Measurements from ENCODE around the gene PRKAA2. TPM values are rescaled to one million over a fixed set of nuclear protein-coding genes. Genes with fewer than 3 reads are reported as not detected.

Gene PRKAA2
- total RNA-seq, 1 donor from 2014 or later, result 10.5 TPM

DNA sequence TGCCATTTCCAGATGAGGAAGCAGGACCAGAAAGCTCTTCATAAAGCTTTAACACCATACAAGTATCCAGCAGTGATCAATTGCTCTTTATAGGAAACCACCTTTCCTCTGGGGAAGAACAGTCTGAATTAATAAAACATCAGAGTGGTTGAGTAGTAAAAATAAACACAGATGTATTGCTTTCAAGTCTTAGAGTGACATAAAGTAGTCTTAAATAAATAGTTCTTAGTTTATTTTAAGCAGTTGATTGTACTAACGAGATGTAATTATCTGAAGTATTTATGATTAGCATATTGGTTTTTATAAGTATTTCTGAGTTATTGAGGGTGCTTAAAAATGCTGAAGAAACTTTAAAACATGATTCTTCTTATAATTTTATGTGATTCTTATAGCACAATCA lies 67.0 kb downstream of the PRKAA2 start:
- DNase-seq (ENCODE audit: low read depth), result no peak

DNA sequence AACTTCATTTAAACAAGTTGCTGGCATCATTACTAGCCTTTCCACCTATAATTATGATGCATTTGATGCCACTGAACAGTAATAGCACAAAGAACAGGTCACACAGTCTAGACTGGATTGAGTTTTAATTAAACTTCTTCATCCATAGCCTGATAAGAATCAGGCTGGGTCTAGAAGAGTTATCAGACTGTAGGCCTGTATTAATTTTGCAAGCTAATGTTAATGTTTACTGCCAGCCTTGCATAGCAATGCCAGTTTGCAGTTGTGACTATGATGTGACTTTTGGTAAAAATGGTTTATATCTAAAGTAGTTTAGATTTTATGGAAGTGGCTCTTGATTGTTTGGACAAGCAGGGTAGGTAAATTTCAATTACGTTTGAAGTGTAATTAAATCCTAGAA lies 68.0 kb downstream of the PRKAA2 start:
- DNase-seq (ENCODE audit: low read depth), result no peak

GRCh38 chr1:56715156-56715555 lies 70.0 kb downstream of the PRKAA2 start:
- DNase-seq (ENCODE audit: low read depth), result no peak

- DNase-seq (ENCODE audit: low read depth), result peak; percentile 2
Measured at GRCh38 chr1:56719171-56719570, 74.1 kb downstream of the PRKAA2 start.

GRCh38 chr1:56726706-56727105 lies 81.6 kb downstream of the PRKAA2 start:
- no peak for DNase-seq (ENCODE audit: low read depth)

GRCh38 chr1:56728964-56729363 lies 83.8 kb downstream of the PRKAA2 start:
- peak; percentile 3 for DNase-seq (ENCODE audit: low read depth)

DNA sequence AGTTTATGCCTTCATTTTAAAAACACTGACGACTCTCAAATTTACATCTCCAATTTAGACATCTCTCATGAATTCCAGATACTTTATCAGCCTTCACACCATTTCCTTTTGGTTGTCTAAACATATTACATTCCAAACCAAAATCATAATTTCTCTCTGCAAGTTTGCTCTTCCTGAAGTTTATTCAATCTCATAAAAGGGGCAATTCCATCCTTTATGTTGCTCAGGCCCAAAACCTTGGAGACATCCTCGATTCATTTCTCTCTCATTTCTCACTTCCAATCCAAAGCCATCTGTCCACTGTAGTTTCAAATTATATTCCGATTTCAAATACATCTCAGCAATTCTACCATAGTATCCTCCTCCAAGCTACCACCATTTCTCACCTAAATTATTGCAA lies 100.1 kb downstream of the PRKAA2 start:
- no peak for DNase-seq (ENCODE audit: low read depth)

DNA sequence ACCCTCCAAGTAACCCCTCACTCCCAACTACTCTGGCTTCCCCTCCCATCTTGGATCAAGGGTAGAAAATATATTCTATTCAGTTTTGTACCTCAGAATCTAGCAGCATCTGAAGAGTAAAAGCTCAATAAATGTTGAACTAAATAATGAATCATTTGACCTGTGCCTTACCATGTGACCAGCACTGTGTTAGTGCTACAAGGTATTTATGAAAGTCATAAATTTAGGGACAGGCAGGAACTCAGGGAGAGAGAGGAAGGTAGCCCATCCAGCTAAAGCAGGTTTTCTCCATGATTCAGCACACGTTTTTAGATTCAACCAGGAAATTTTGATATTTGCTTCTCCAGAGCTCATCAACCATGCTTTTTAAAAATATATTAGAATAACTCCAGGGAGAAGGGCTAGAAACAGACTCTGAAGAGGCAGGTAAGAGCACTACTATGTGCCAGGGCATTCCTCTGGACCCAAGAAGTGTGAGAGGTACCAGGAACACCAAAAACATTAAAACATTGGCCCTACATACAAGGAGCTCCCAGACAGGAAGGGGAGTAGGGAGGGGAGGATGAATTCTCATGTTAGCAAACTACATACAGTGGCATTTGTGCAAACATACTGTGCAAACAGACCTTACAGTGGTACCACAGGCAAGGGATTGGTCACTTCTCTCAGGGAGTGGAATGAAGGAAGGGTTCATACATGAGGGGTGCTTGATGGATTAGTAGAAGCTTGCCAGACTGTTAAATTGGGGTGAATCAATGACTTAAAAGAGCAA lies 109.8 kb downstream of the PRKAA2 start:
- no peak for DNase-seq (ENCODE audit: low read depth)

- DNase-seq (ENCODE audit: low read depth), result no peak
Measured at GRCh38 chr1:56755911-56756310, 110.8 kb downstream of the PRKAA2 start.

DNA sequence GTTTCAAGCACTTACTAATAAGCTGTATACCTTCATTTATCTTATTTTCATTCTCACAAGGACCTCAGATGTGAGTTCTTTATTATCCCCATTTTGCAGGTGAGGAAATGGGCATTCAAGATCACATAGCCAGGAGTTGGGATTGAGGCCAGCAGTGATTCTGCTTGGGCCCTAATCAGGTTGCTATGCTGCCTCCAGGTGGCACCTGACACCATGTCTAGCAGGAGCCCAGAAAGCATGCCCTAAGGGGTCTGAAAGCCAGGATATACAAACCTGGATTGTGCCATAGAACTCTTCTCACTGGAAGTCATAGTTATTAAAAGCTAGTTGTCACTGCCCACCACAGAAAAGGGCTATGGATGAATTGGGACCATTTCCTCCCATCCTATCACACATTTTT lies 113.0 kb downstream of the PRKAA2 start:
- no peak for DNase-seq (ENCODE audit: low read depth)

- no peak for DNase-seq (ENCODE audit: low read depth)
Measured at GRCh38 chr1:56758794-56759193, 113.7 kb downstream of the PRKAA2 start.

Other genes with a start within 250 kb of the PRKAA2 start
- 8.5 and 27.5 TPM in 2 replicates for gene PLPP3, start 65.8 kb upstream of the PRKAA2 start, total RNA-seq
- not detected in 2 replicates for gene FYB2, start 174.1 kb downstream of the PRKAA2 start, total RNA-seq
- gene C8A, start 209.5 kb downstream of the PRKAA2 start, total RNA-seq, result not detected in 2 replicates

Data from myocyte (in vitro differentiated cells).